Endothelial cell of hepatic sinusoid (primary cell): ENCODE measurements around the gene DNAJC11.
"Not testable (repeated sequence)": the region's sequence is repeated elsewhere in the genome, so short reads cannot be mapped to it uniquely, and the experiment has no call there.

Experiments used
- in situ Hi-C: cut with HindIII; loops from 2 replicates; pipeline ENCODE4 v1.10.0; 2017; ENCODE audit warnings: low sequenced_read_pairs

The DNAJC11 gene

DNA sequence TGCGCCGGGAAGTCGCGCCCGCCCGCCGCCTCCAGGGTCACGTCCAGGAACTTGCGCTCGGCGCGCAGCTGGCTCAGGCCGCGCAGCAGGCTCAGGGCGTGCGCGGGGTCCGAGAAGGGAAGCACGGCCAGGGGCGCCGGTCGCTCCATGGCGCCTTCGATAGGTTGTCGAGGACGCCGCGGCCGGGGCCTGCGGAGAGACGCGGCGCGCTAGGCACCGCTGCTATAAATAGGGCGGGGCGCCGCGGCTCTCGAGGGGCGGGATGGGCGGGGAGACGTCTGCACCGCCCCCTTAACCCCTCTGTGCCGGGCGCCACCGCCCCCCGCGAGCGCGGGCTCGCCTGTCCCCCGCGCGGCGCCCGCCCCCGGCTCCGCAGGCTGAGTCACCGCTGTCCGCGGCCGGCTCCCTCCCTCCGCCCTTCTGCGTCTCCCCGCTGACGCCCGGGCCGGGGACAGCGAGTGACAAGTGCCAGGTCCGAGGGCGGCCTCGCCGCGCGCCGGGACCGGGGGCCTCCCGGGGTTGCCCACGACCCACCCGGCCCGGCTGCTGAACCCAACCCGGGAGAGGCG is 98.9 kb downstream of the DNAJC11 start, which contains the start of gene KLHL21:
TSS of gene KLHL21 (minus strand) at position 201 of the 569 bp plus-strand sequence. CDS start at position 149, 52 bp downstream.
- in situ Hi-C loops, result no loop called here

DNA sequence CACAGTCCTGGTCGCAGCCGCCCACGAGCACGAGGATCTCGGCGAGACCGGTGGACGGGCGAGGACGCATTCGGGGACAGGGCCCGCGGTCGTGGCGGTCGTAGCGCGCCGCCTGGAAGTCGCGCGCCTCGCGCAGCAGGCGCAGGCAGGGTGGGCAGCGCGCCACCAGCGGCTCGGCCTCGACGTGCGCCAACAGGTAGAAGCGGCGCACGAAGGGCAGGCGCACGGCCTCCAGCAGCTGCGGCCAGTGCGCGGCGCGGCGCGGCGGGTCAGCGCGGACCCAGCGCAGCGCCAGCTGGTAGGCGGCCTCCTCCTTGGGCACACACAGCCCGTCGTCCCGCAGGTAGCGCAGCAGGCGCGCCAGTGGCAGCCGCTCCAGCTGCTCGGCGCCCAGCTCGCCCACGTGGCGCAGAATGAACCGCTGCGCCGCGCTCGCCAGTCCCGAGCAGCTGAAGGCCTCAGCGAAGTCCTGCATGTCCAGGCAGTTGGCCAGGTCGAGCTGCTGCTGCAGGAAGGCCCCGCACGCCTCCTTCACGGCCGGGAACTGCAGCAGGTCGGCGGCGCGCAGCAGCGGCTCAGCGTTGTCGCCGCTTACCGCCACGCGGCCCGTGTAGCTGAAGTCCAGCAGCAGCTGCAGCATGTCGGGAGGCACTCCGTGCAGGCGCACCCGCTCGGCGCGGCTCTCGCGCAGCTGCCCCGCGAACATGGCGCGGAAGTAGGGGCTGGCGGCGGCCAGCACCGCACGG is 99.5 kb downstream of the DNAJC11 start:
- in situ Hi-C loops, result no loop called here

DNA sequence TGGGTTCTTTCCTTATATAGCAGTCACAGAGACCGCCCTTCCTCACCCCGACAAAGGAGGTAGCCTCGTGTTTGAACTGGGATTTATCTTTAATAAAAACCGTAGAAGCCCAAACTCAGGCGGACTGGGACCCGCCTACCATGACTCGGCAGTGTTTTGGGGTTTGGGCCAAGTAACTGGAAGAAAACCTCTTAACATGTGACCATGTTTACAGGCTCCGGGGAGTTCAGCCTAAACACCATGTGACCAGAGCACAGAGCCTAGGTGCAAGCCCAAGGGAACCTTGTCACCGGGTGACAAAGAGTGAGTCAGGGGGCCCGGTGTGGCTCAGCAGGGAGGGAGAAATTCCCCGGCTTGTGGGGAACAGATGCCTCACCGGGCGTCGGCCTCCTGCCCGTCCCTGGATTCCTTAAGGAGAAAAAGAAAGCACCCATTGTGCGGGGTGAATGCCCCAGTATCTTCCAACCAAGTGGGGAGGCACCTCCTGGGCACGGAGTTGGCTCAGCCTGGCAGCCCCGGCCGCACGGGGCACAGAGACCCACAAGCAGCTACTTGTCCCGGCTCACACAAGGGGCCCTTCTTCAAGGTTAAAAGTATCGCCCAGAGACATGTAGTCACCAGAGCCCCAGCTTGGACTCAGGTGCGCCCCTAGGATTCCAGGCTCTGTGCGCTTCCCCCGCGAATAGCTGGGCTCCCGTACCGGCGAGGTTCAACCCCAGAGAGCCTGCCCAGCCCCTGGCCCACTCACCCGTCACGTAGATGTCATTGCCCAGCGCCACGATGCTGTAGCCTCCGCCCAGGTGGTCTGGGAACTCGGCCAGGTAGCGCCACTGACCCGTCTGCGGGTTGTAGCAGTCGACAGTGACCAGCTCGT is 100.3 kb downstream of the DNAJC11 start:
- in situ Hi-C loops, result no loop called here

DNA sequence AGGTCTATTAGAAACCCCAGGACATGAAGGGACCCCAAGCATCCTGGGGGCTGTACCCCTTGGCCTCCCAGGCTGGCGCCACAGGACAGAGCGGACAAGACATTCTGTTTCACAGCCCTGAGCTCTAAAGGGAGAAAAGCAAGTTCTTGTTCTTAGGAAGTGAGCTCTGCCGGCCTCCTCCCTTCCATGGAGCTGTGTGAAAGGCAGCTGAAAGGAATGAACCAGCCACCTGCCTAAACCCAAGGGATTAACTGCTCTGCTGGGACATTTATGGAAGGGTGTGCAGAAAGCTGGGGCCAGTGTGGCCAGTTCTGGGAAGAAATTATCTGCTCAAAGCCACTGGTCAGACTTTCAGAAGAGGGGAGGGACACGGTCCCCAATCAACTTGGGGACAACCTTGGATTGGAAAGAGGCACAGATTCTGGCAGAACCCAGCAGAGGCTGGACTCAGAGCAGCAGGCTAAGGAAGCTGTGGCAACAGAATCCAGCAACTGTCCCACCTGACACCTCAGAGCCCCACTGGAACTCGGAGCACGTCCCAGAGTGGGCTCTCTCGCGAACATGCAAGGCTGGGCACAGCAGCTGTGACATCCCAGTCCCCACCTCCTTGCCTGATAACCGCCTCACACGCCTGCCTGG is 101.1 kb downstream of the DNAJC11 start:
- in situ Hi-C loops, result no loop called here

DNA sequence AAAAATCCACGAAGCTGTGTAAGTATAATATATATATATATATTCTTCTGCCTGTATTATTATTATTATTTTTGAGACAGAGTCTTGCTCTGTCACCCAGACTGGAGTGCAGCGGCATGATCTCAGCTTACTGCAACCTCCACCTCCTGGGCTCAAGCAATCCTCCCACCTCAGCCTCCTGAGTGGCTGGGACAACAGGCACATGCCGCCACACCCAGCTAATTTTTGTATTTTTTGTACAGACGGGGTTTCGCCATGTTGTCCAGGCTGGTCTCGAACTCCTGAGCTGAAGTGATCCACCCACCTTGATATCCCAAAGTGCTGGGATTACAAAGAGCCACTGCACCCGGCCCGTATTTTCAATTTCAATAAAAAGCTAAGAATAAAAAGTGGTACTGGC is 101.6 kb downstream of the DNAJC11 start:
- in situ Hi-C loops, result not testable (repeated sequence)

DNA sequence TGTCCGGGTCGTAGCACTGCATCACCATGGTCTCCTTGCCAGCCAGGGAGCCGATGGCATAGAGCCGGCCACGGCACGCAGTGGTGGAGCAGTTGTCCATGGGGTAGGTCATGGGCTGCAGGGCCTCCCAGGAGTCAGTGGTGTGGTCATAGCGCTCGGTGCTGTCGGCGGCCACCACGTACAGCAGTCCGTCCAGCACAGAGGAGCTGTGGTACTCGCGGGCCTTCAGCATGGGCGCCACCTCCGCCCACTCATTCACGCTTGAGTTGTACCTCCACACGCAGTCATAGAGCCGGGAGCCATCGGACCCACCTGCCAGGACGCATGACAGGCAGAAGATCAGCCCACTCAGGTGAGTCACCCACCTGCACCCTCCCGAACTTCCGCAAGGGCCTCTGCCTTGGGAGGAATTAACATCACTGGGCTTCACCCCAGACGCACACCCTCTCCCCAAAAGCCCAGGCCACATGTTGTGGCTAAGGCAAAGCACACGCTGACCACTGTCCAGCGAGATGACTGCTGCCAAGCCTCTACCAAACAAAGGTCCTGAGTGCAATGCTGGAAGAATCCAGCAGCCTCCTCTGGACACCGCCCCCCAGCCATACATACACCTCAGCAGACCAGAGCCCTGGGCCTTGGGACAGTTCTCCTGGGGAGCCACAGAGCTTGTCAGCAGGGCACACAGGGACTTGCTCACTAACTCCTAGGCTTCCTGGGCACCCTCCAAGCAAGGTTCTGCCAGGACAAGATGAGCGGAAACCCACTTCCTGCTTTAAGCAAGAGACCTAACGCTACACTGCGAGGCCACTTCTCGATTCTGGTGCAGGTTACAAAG is 102.3 kb downstream of the DNAJC11 start:
- in situ Hi-C loops, result no loop called here

DNA sequence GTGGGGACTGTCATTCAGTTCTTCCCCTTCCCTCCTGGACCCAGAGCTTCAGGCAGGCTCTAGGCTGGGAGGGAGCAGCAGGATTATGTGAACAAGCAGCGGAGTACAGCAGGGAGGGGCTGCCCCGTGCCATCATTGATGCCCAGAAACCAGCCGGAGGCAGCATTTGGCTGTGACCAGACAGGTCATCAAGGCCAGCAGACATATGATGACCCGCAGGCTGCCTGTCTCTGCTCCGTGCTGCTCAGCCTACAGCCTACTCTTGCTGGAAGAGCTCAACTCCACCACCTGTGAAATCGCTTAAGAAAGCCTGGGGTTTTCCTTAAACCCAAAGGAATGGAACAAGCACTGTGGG is 103.9 kb downstream of the DNAJC11 start:
- in situ Hi-C loops, result no loop called here

DNA sequence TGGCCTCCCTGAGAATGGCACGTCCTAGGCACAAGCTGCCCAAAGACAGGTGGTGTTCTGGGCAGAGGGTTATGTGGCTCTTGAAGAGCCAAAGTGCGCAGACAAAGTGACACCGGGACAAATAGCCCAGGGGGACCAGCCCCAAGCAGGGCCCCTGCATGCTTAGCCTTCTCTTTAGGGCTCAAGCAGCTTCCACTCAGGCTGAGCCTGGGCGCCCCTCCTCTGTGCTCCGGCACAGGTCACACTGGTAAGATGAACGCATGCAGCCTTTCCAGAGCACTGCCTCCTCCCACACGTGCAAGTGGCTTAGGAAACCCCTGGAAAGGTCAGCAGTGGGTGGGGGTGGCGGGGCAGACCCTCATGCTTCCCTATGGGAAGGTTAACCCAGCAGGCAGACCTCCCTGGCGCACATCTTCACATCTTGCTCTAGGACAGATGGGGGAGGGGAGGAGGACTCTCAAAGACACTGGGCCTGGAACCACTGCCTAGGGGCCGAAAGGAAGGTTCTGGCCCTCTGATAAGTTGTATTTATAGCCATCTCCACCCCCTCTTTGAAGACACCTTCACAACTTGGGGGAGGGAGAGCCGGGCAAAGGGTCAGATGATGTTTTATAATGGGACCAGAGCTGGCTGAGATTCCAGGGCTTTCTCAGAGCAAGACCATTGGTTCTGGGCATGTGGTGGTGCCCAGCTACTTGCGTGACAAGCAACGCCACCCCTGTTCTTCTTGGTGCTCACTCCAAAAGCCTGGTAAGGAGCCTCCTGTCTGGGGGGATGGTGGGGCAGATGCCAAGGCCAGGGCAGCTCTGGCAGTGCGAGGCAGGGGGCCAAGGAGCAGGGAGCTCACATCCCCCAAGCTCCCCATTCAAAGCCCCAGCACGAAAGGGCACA is 104.5 kb downstream of the DNAJC11 start:
- in situ Hi-C loops, result no loop called here

DNA sequence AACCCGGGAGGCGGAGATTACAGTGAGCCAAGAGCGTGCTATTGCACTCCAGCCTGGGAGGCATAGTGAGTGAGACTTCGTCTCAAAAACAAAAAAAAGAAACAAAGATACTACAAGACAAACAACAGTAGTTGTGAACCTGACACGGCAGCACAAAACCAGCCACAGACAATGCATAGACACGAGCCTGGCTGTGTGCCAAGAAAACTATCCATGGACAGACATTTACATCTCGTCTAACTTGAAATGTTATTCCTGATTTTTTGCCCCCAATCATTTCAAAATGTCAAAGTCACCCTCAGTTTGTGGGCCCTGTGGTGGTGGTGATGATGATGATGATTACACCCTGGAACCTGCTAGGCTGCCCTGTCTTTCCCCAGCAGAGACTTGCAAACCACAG is 105.3 kb downstream of the DNAJC11 start:
- in situ Hi-C loops, result no loop called here

DNA sequence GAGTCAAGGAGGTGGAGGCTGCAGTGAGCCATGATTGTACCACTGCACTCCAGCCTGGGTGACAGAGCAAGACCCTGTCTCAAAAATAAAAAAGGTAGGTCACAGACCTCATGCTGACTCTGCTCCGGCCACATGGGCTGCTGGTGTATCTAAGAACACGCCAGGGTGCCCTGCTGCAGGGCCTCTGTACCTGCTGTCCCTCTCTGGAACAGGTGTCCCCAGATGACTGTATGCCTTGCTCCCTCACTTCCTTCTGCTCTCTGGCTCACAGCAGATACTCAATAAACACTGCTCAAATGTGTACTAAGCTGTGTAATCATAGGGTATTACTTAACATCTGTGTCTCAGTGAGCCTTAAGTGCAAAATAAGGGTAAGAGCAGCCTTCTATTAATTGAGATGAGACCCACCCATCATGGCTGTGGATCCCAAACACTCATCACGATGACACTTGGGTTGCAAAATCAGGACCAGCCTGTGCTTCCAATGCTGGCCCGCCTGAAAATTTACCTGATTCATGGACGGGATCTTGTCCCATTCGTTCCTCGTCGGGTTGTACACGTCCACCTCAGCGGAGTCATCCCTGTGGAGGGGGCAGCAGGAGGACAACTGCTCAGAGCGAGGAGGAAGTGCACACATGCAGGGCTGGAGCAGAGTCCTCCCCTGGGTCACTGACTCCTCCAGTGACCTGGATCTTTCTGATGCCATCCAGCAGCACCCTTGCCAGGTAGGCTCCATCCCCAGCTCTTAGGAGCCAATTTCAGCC is 106.5 kb downstream of the DNAJC11 start:
- in situ Hi-C loops, result no loop called here

DNA sequence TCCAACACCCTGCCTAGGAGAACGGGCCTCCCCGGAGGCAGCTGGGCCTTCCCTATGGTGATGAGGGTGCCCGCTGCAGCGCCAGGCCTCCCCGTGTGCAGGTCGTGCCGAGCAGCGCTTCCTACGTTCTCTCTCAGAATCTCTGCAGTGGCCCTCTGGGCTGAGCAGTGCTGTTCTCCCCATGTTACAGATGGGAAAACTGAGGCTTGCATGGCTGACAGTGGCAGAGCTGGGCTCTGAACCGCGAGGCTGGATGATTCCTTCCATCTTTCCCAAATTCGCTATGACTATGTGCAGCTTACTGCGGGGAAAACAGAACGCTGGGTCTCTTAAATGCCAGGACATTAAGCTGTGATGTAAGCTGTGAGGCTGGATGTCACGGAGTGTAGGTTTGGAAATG is 107.8 kb downstream of the DNAJC11 start:
- in situ Hi-C loops, result no loop called here

DNA sequence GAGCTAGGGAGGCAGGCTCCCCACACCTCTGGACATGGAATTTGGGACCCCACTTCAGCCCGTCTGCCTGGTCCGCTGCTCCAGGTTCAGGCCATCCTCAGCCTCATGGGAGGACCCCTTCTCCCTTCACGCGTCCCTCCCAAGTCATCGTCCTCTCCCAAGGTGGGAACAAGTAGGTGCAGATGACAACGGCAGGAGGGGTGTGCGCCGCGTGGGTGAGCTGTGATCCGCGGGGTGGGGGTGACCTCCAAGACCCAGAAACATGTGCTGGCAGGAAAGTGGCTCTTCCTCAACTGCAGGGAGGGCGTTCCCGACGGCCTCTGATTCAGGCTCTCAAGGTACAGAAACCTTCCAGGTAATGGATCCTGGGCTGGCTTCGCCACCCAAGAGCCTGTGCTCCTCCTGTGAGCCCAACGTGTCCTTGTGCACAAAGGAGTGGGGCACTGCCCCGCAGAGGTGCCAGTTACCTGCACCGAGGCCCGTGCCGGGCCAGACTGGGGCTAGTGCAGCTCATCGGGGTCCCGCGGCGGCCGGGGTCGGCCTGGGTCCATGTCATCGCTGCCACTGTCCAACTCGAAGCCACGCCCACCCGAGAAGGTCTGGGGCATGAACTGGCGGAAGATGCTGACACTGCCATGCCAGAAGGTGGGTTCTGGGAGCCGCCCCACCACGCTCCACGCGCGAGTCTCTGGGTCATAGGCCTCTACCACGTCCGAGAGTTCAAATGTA is 108.6 kb downstream of the DNAJC11 start:
- in situ Hi-C loops, result no loop called here

DNA sequence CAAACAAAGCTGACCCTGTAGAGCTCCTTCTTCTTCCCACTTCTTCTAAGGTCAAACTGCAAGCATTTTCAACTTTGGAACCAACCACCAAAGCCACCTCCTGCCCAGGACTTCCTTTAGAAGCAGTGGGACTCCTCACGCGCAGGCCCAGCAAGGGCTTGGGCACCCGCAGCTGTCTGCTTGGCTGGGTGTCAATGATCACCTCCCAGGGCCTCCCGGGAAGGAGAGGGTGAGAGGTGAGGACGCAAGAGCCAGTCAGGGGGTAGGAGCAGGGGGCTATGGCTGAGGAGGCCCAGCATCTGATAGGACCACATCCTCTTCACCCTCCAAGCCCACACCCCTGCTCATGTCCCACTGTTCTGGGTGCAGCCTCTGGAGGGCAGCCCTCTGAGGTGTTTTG is 109.2 kb downstream of the DNAJC11 start:
- in situ Hi-C loops, result no loop called here

DNA sequence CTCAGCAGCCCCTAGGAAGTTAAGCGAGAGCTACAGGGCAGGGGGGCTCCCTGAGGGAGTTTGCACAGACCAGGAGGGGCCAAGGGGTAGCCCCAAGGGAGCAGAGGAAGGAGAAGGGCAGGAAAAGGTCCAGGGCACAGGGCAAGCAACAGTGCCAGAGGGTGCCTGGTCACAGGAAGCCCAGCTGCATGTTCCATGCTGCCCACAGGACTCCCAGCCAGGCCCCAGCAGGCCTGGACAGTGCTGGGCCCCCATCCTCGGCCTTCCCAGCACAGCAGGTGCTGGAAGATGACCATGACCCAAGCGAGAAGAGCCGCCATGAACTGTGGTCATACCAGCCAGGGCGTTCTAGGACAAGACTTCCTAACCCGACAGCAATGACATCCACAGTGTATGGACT is 110.0 kb downstream of the DNAJC11 start:
- in situ Hi-C loops, result no loop called here

DNA sequence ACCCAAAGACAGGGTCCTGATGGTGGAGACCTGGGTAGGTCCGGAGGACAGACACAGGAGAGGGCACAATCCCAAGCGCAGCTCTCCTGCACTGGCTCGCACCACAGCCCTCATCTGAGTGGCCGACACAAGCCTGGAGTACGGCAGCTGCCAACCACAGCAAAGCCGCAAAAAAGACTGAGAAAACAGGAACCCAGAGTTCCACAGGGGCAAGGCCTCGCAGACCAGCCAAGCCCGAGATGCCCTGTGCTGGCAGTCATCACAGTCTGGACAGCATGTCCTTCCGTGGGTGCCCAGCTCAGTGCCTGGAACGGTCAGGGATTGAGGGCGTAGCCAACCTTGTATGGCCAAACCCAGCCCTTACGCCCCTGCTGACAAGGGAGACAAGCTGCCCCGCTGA is 110.4 kb downstream of the DNAJC11 start:
- in situ Hi-C loops, result no loop called here

DNA sequence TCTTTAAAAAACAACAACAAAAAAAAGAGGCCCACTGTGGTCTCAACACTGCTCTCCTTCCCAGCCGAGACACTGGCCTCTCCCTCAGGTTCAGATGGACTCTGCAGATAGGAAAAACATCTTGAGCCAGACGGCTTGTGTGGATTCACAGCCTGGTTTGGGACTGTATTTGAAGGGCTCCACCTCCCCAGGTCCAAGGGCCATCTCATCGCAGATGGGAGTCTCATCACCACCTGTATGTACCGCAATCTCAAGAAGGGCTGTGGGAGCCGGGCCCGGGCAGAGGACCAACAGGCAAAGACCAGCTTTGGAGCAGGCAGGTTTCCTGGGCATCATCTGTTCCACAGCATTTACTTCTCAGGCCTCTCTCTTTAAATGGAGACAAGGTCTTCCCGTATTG is 111.6 kb downstream of the DNAJC11 start:
- in situ Hi-C loops, result no loop called here

DNA sequence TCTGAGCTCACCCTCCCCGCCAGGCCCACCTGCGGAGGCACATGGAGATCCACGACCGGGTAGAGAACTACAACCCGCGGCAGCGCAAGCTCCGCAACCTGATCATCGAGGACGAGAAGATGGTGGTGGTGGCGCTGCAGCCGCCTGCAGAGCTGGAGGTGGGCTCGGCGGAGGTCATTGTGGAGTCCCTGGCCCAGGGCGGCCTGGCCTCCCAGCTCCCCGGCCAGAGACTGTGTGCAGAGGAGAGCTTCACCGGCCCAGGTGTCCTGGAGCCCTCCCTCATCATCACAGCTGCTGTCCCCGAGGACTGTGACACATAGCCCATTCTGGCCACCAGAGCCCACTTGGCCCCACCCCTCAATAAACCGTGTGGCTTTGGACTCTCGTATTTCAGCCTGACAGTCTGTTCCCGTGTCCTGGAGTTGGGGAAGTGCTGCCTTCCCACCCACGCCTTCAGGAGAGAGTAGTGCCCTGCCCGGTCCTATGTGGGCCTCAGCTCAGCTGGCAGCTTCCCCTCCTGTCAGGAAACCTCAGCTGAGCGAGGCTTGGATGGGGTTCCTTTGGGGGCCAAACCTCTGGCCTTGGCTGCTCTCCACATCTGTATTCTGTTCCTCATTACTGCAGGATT is 112.6 kb downstream of the DNAJC11 start:
- in situ Hi-C loops, result no loop called here
